K562 (cell line): ENCODE measurements around the gene SSR2. TPM values are rescaled to one million over a fixed set of nuclear protein-coding genes. Genes with fewer than 3 reads are reported as not detected.

Experiments
- ARID2 ChIP-seq: fragments of 450-650 bp; IDR thresholded peaks from 2 replicates; pipeline ENCODE4 v1.6.1; 2017; ENCODE audit warnings: antibody characterized with exemption, mild to moderate bottlenecking
- CBX5 ChIP-seq: IDR thresholded peaks from 2 replicates; pipeline ENCODE4 v1.6.1; 2014; ENCODE audit warnings: low read depth, borderline replicate concordance
- CHCHD3 ChIP-seq: fragments of 250-450 bp; sonication (Bioruptor Pico); IDR thresholded peaks from 2 replicates; pipeline ENCODE4 v2.1.2; 2022; ENCODE audit warnings: mild to moderate bottlenecking
- CHD1 ChIP-seq: fragments of 200-600 bp; sonication (generic); IDR thresholded peaks from one replicate; pipeline ENCODE4 v1.6.1; 2012; ENCODE audit warnings: mild to moderate bottlenecking, moderate library complexity, low read length, inconsistent platforms
- CREM ChIP-seq: IDR thresholded peaks from 2 replicates; pipeline ENCODE4 v1.6.1; 2014; ENCODE audit warnings: antibody characterized with exemption, low read depth
- DNMT1 ChIP-seq: fragments of 450-650 bp; IDR thresholded peaks from 2 replicates; pipeline ENCODE4 v1.6.1; 2016; ENCODE audit warnings: antibody characterized with exemption, mild to moderate bottlenecking
- FUS ChIP-seq: fragments of 200-400 bp; formaldehyde crosslinking; optimal IDR thresholded peaks from 2 replicates; pipeline ENCODE3; 2017; ENCODE audit warnings: low read depth, low read length
- IFI16 ChIP-seq: fragments of 250-450 bp; sonication (Bioruptor Pico); IDR thresholded peaks from 2 replicates; pipeline ENCODE4 v2.1.2; 2022; ENCODE audit warnings: mild to moderate bottlenecking, inconsistent platforms
- KDM5B ChIP-seq: fragments of 200-600 bp; sonication (generic); IDR thresholded peaks from 2 replicates; pipeline ENCODE4 v1.6.1; 2012; ENCODE audit warnings: low read depth, mild to moderate bottlenecking, moderate library complexity, low read length, control low read depth, inconsistent platforms; ENCODE audit not compliant: insufficient replicate concordance
- MXI1 ChIP-seq: IDR thresholded peaks from 2 replicates; pipeline ENCODE4 v1.6.1; 2011; ENCODE audit warnings: low read depth, mild to moderate bottlenecking, improper control_type of control experiment, low read length
- NRF1 ChIP-seq, 2 experiments: fragments of 450-650 bp; IDR thresholded peaks in 1 of 2; conservative IDR thresholded peaks in 1 of 2; 2 replicates each; pipeline ENCODE4 v1.6.1; 2014; ENCODE audit warnings: mild to moderate bottlenecking in 2 of 2
- POLR2A ChIP-seq: fragments of 450-650 bp; conservative IDR thresholded peaks from 2 replicates; pipeline ENCODE4 v1.6.1; 2016
- SIN3B ChIP-seq: fragments of 450-650 bp; IDR thresholded peaks from 2 replicates; pipeline ENCODE4 v1.6.1; 2017; ENCODE audit warnings: low read depth, mild to moderate bottlenecking, moderate library complexity
- SRSF1 ChIP-seq: fragments of 200-400 bp; formaldehyde crosslinking; IDR thresholded peaks from 2 replicates; pipeline ENCODE4 v1.6.1; 2017; ENCODE audit warnings: mild to moderate bottlenecking, low read depth, low read length, moderate library complexity
- ZKSCAN1 ChIP-seq: fragments of 150-350 bp; IDR thresholded peaks from 2 replicates; pipeline ENCODE4 v1.6.1; 2016; ENCODE audit warnings: low read depth, low read length
- ZNF561 ChIP-seq: fragments of 450-650 bp; formaldehyde crosslinking; conservative IDR thresholded peaks from 2 replicates; pipeline ENCODE4 v1.4.0; 2020; ENCODE audit warnings: mild to moderate bottlenecking, moderate library complexity
- ZNF644 ChIP-seq: fragments of 200-800 bp; sonication (Bioruptor generic); IDR thresholded peaks from 2 replicates; pipeline ENCODE4 v1.6.1; 2016; ENCODE audit warnings: low read depth, missing genetic modification characterization, missing compliant biosample characterization
- ZNF695 ChIP-seq: fragments of 450-650 bp; formaldehyde crosslinking; IDR thresholded peaks from 2 replicates; pipeline ENCODE4 v1.4.0; 2020; ENCODE audit warnings: mild to moderate bottlenecking, moderate library complexity
- polyA plus RNA-seq, 8 experiments: library from polyadenylated mRNA; depleted of rRNA in 4 of 8; stranded (reverse) in 5 of 8; unstranded in 3 of 8; fragments of >200 nt; fragmentation: Nextera tagmentation in 2 of 8; fragmentation: Illumina TruSeq in 1 of 8; extraction: Ambion mirVana in 2 of 8; extraction: Trizol in 1 of 8; gene quantifications; 2 replicates each; pipeline versions ENCODE4 v1.2.1 to v1.2.3, GENCODE V29; 2011 to 2014; ENCODE audit warnings: inconsistent platforms in 1 of 8, missing spikeins in 1 of 8
- total RNA-seq, 7 experiments: library from RNA; depleted of rRNA in 6 of 7; stranded (reverse); fragments of >200 nt in 6 of 7; fragmentation: Illumina TruSeq in 2 of 7; extraction: Trizol in 2 of 7; gene quantifications; 2 replicates each; pipeline versions ENCODE4 v1.2.1 to v1.2.3, GENCODE V29; 2011 to 2021; ENCODE audit warnings: low replicate concordance in 1 of 7
- TF ChIP-seq, protein P1 (sequence below): sonication (generic); formaldehyde crosslinking; IDR thresholded peaks from 2 replicates; pipeline ENCODE4 v1.9.0; 2022; ENCODE audit warnings: mild to moderate bottlenecking, missing genetic modification reagents
- TF ChIP-seq, protein P2 (sequence below): fragments of 250-450 bp; sonication (Bioruptor Pico); IDR thresholded peaks from 2 replicates; pipeline ENCODE4 v1.5.0; 2021
- TF ChIP-seq, protein P3 (sequence below), 3 experiments: IDR thresholded peaks in 2 of 3; conservative IDR thresholded peaks in 1 of 3; 2 replicates each; pipeline ENCODE4 v1.5.1; 2011 to 2012; ENCODE audit warnings: low read length in 3 of 3, mild to moderate bottlenecking in 3 of 3, control low read depth in 2 of 3, improper control_type of control experiment in 1 of 3, inconsistent platforms in 1 of 3, low read depth in 1 of 3, mixed read lengths in 1 of 3, moderate library complexity in 1 of 3; ENCODE audit not compliant: insufficient read depth in 2 of 3

The SSR2 gene
- total and polyA plus RNA-seq, 9 of the 15 experiments (the other 6 are each of a cell fraction or from before 2014, with no cell fraction given), result 161 to 411 (median 240) TPM

DNA sequence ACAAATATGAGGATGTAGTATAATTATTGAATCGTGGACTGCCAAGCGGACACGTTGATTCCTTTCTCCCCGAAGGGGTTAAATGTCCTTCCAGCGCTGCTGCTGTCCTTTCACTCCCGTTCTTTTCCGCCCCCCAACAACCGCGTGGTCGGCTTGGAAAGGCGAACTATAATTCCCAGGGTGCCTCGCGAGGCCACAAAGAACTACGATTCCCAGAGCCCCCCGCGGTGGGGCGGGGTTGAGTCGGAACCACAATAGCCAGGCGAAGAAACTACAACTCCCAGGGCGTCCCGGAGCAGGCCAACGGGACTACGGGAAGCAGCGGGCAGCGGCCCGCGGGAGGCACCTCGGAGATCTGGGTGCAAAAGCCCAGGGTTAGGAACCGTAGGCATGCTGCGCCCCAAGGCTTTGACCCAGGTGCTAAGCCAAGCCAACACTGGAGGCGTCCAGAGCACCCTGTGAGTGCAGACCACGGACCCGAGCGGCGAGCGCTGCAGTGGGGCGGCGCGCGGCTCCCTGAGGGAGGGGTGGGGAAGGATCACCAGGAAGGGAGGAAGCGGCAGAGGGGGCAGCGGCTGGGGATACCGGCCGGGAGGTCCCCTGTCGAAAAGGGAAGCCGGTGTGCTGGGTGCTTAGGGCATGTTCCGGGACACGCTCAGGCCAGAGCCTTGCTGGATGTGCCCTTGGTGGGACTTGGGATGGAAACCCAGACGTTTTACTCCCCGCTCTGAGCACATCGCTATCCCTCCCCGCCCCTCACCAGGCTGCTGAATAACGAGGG lies 33.9 kb upstream of the SSR2 start, which contains the start of gene LAMTOR2 (continued):
- no peak for TF ChIP-seq ZKSCAN1
- TF ChIP-seq FUS, result no peak
- TF ChIP-seq ARID2, result 0 out of 2 replicates have a peak, but pooled peaks have one; percentile 31
- TF ChIP-seq, protein P1, sequence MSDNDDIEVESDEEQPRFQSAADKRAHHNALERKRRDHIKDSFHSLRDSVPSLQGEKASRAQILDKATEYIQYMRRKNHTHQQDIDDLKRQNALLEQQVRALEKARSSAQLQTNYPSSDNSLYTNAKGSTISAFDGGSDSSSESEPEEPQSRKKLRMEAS (CRISPR knock-in tag), result peak; percentile 97
- peak; percentile 61 for TF ChIP-seq SIN3B
- peak; percentile 88 for TF ChIP-seq CREM
- TF ChIP-seq CHD1, result no peak
- TF ChIP-seq SRSF1, result no peak
- TF ChIP-seq, protein P2, sequence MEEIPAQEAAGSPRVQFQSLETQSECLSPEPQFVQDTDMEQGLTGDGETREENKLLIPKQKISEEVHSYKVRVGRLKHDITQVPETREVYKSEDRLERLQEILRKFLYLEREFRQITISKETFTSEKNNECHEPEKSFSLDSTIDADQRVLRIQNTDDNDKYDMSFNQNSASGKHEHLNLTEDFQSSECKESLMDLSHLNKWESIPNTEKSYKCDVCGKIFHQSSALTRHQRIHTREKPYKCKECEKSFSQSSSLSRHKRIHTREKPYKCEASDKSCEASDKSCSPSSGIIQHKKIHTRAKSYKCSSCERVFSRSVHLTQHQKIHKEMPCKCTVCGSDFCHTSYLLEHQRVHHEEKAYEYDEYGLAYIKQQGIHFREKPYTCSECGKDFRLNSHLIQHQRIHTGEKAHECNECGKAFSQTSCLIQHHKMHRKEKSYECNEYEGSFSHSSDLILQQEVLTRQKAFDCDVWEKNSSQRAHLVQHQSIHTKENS, result no peak
- TF ChIP-seq CBX5, result no peak
- TF ChIP-seq ZNF644 (tag), result peak; percentile 95
- 0 out of 2 replicates have a peak, but pooled peaks have one; percentile 35 for TF ChIP-seq CHCHD3 (CRISPR knock-in tag)
- no peak for TF ChIP-seq ZNF561
- TF ChIP-seq, protein P3, sequence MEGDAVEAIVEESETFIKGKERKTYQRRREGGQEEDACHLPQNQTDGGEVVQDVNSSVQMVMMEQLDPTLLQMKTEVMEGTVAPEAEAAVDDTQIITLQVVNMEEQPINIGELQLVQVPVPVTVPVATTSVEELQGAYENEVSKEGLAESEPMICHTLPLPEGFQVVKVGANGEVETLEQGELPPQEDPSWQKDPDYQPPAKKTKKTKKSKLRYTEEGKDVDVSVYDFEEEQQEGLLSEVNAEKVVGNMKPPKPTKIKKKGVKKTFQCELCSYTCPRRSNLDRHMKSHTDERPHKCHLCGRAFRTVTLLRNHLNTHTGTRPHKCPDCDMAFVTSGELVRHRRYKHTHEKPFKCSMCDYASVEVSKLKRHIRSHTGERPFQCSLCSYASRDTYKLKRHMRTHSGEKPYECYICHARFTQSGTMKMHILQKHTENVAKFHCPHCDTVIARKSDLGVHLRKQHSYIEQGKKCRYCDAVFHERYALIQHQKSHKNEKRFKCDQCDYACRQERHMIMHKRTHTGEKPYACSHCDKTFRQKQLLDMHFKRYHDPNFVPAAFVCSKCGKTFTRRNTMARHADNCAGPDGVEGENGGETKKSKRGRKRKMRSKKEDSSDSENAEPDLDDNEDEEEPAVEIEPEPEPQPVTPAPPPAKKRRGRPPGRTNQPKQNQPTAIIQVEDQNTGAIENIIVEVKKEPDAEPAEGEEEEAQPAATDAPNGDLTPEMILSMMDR (IDR thresholded peaks at IDR 0.05 in 2 of 3, conservative IDR thresholded peaks at IDR 0.05 in 1 of 3; ENCODE audit: insufficient read depth in 2 of 3, low read depth in 1 of 3, low read length in 3 of 3), result peak in 1 of 3 experiments; percentile 17; a peak in 1 of 6 replicates
- TF ChIP-seq POLR2A, result peak; percentile 86
- TF ChIP-seq ZNF695 (CRISPR knock-in tag), result no peak
- no peak for TF ChIP-seq IFI16
- TF ChIP-seq NRF1 (conservative IDR thresholded peaks at IDR 0.05 in 1 of 2, IDR thresholded peaks at IDR 0.05 in 1 of 2), result peak; percentile 58 to 71
- TF ChIP-seq DNMT1, result no peak
- peak; percentile 96 for TF ChIP-seq MXI1
- peak; percentile 14 for TF ChIP-seq KDM5B
